GM23338 (cell line): ENCODE results near the gene RAPGEF5. TPM values are rescaled to one million over a fixed set of nuclear protein-coding genes. Genes with fewer than 3 reads are reported as not detected.

Source experiments
- CREB1 ChIP-seq: fragments of 250-450 bp; sonication (Bioruptor Pico); IDR thresholded peaks from 2 replicates; pipeline ENCODE4 v1.5.0; 2020; ENCODE audit warnings: low read depth, mild to moderate bottlenecking, moderate library complexity
- CTCF ChIP-seq, 2 experiments: fragments of 200-600 bp in 1 of 2; sonication (generic) in 1 of 2; conservative IDR thresholded peaks; 2 replicates each; pipeline versions ENCODE4 v1.5.1 to v1.6.1; 2016 to 2017; ENCODE audit warnings: antibody characterized with exemption in 2 of 2, low read depth in 2 of 2, mild to moderate bottlenecking in 2 of 2, moderate library complexity in 1 of 2
- EZH2 ChIP-seq: fragments of 200-600 bp; sonication (generic); IDR thresholded peaks from one replicate; pipeline ENCODE4 v1.8.0; 2017; ENCODE audit warnings: antibody characterized with exemption, mild to moderate bottlenecking, low read depth; ENCODE audit not compliant: unreplicated experiment
- EZH2phosphoT487 ChIP-seq: fragments of 200-600 bp; sonication (generic); IDR thresholded peaks from one replicate; pipeline ENCODE4 v1.8.1; 2018; ENCODE audit warnings: antibody characterized with exemption; ENCODE audit not compliant: unreplicated experiment
- JUNB ChIP-seq: IDR thresholded peaks from one replicate; pipeline ENCODE4 v1.6.1; 2016; ENCODE audit warnings: antibody characterized with exemption; ENCODE audit not compliant: unreplicated experiment
- NANOG ChIP-seq: IDR thresholded peaks from 2 replicates; pipeline ENCODE4 v1.6.1; 2016; ENCODE audit warnings: antibody characterized with exemption, borderline replicate concordance
- POLR2AphosphoS5 ChIP-seq: IDR thresholded peaks from 2 replicates; pipeline ENCODE4 v1.6.1; 2016; ENCODE audit warnings: antibody characterized with exemption, low read depth
- STAT1 ChIP-seq: IDR thresholded peaks from one replicate; pipeline ENCODE4 v1.6.1; 2016; ENCODE audit warnings: antibody characterized with exemption; ENCODE audit not compliant: unreplicated experiment
- ZNF114 ChIP-seq: fragments of 250-450 bp; sonication (Bioruptor Pico); IDR thresholded peaks from 2 replicates; pipeline ENCODE4 v1.5.0; 2020; ENCODE audit warnings: mild to moderate bottlenecking, moderate library complexity
- ZNF462 ChIP-seq: fragments of 250-450 bp; sonication (Bioruptor Pico); IDR thresholded peaks from 2 replicates; pipeline ENCODE4 v1.5.0; 2020; ENCODE audit warnings: mild to moderate bottlenecking, moderate library complexity
- polyA plus RNA-seq: library from polyadenylated mRNA; unstranded; fragments of >200 nt; fragmentation: Nextera tagmentation; extraction: Ambion mirVana; gene quantifications from 2 replicates; pipeline ENCODE4 v1.2.1, GENCODE V29; 2016
- total RNA-seq: library from RNA; depleted of rRNA; stranded (reverse); fragments of >200 nt; shearing (Covaris generic); gene quantifications from 2 replicates; pipeline ENCODE4 v1.2.3, GENCODE V29; 2014
- TF ChIP-seq, protein P1 (sequence below): IDR thresholded peaks from one replicate; pipeline ENCODE4 v1.6.1; 2018; ENCODE audit warnings: antibody characterized with exemption; ENCODE audit not compliant: unreplicated experiment

RAPGEF5 gene
- total and polyA plus RNA-seq, 2 experiments from 2014 or later = 6.3 to 13.1 TPM

DNA sequence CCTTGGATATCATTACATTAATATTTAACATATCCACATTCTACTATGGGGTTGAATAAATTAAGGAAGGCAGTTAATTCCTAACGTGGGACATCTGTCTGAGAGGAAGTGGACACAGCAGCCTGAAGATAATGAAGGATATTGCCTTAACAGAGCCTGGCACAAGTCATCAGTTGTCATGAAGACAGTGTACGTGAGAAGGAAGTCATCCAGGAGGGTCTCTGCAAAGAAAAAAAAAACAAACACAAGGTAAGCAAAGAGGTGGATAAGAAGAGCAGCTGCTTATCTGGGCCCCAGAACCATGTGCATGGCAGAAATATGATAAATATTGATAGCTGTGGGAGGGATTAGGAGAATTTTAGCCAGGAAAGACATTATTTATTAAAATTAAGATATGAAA lies 190.0 kb downstream of the RAPGEF5 start (continued):
- TF ChIP-seq ZNF462 (CRISPR knock-in tag) (no peak), STAT1 (no peak), JUNB (no peak), ZNF114 (CRISPR knock-in tag) (no peak), EZH2 (no peak), POLR2AphosphoS5 (no peak), CREB1 (CRISPR knock-in tag) (no peak), NANOG (no peak), CTCF (conservative IDR thresholded peaks at IDR 0.05; ENCODE audit: low read depth in 2 of 2) (no peak), EZH2phosphoT487 (no peak)
- TF ChIP-seq, protein P1, sequence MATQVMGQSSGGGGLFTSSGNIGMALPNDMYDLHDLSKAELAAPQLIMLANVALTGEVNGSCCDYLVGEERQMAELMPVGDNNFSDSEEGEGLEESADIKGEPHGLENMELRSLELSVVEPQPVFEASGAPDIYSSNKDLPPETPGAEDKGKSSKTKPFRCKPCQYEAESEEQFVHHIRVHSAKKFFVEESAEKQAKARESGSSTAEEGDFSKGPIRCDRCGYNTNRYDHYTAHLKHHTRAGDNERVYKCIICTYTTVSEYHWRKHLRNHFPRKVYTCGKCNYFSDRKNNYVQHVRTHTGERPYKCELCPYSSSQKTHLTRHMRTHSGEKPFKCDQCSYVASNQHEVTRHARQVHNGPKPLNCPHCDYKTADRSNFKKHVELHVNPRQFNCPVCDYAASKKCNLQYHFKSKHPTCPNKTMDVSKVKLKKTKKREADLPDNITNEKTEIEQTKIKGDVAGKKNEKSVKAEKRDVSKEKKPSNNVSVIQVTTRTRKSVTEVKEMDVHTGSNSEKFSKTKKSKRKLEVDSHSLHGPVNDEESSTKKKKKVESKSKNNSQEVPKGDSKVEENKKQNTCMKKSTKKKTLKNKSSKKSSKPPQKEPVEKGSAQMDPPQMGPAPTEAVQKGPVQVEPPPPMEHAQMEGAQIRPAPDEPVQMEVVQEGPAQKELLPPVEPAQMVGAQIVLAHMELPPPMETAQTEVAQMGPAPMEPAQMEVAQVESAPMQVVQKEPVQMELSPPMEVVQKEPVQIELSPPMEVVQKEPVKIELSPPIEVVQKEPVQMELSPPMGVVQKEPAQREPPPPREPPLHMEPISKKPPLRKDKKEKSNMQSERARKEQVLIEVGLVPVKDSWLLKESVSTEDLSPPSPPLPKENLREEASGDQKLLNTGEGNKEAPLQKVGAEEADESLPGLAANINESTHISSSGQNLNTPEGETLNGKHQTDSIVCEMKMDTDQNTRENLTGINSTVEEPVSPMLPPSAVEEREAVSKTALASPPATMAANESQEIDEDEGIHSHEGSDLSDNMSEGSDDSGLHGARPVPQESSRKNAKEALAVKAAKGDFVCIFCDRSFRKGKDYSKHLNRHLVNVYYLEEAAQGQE = no peak
